GM21825 (cell line): Measurements from ENCODE around the gene PEAK1.
"Not testable (repeated sequence)": the region's sequence is repeated elsewhere in the genome, so short reads cannot be mapped to it uniquely, and the experiment has no call there.

Experiments used
- ATAC-seq: cut with Tn5 transposase; IDR thresholded peaks from one replicate; pipeline ENCODE4 v1.9.1; 2021; ENCODE audit warnings: mild to moderate bottlenecking, moderate library complexity; ENCODE audit not compliant: unreplicated experiment

Gene PEAK1

GRCh38 chr15:77243135-77243534 is 176.8 kb downstream of the PEAK1 start:
- no peak for ATAC-seq

- ATAC-seq, result no peak
Observed at GRCh38 chr15:77239882-77240608, 179.9 kb downstream of the PEAK1 start.

- ATAC-seq, result no peak
Observed at GRCh38 chr15:77235566-77235965, 184.3 kb downstream of the PEAK1 start.

- ATAC-seq, result no peak
Observed at GRCh38 chr15:77228828-77229227, 191.1 kb downstream of the PEAK1 start.

GRCh38 chr15:77226652-77227051 is 193.3 kb downstream of the PEAK1 start:
- ATAC-seq, result no peak

- ATAC-seq, result no peak
Observed at GRCh38 chr15:77225646-77226045, 194.3 kb downstream of the PEAK1 start.

GRCh38 chr15:77225088-77225487 is 194.8 kb downstream of the PEAK1 start:
- ATAC-seq, result no peak

- no peak for ATAC-seq
Observed at GRCh38 chr15:77224352-77224751, 195.6 kb downstream of the PEAK1 start.

GRCh38 chr15:77221708-77222107 is 198.2 kb downstream of the PEAK1 start:
- no peak for ATAC-seq

GRCh38 chr15:77221174-77221573 is 198.7 kb downstream of the PEAK1 start:
- ATAC-seq, result no peak

- ATAC-seq, result no peak
Observed at GRCh38 chr15:77219841-77220240, 200.1 kb downstream of the PEAK1 start.

GRCh38 chr15:77209221-77209620 is 210.7 kb downstream of the PEAK1 start:
- no peak for ATAC-seq

GRCh38 chr15:77208241-77208640 is 211.7 kb downstream of the PEAK1 start:
- ATAC-seq, result no peak

- no peak for ATAC-seq
Observed at GRCh38 chr15:77201665-77202064, 218.2 kb downstream of the PEAK1 start.

GRCh38 chr15:77196381-77196780 is 223.5 kb downstream of the PEAK1 start:
- ATAC-seq, result no peak

- no peak for ATAC-seq
Observed at GRCh38 chr15:77195586-77195985, 224.3 kb downstream of the PEAK1 start.

GRCh38 chr15:77192451-77192850 is 227.5 kb downstream of the PEAK1 start:
- no peak for ATAC-seq

GRCh38 chr15:77191230-77191834 is 228.6 kb downstream of the PEAK1 start:
- no peak for ATAC-seq

GRCh38 chr15:77187751-77188464 is 232.0 kb downstream of the PEAK1 start:
- peak; percentile 38 for ATAC-seq

- ATAC-seq, result no peak
Observed at GRCh38 chr15:77186594-77187011, 233.3 kb downstream of the PEAK1 start.

GRCh38 chr15:77185242-77185785 is 234.6 kb downstream of the PEAK1 start:
- no peak for ATAC-seq

- not testable (repeated sequence) for ATAC-seq
Observed at GRCh38 chr15:77184352-77184751, 235.6 kb downstream of the PEAK1 start.
